GM19328 (cell line): ENCODE measurements around the gene SF3A2.

Experiments used
- ATAC-seq: cut with Tn5 transposase; IDR thresholded peaks from one replicate; pipeline ENCODE4 v1.9.1; 2021; ENCODE audit warnings: mild to moderate bottlenecking, moderate library complexity; ENCODE audit not compliant: unreplicated experiment

Gene SF3A2

GRCh38 chr19:2288818-2289713 is 52.4 kb downstream of the SF3A2 start:
- no peak for ATAC-seq

GRCh38 chr19:2289714-2290435 is 53.3 kb downstream of the SF3A2 start:
- no peak for ATAC-seq

GRCh38 chr19:2290441-2291184 is 54.0 kb downstream of the SF3A2 start:
- no peak for ATAC-seq

- no peak for ATAC-seq
Observed at GRCh38 chr19:2291185-2291751, 54.6 kb downstream of the SF3A2 start.

GRCh38 chr19:2294687-2295335 is 58.2 kb downstream of the SF3A2 start:
- no peak for ATAC-seq

GRCh38 chr19:2296141-2296540 is 59.5 kb downstream of the SF3A2 start:
- no peak for ATAC-seq
